Activated CD4-positive, alpha-beta T cell treated with anti-CD3 and anti-CD28 coated beads, Interleukin-10, Interleukin-2, amounts not matched to agents 100 ng/mL and 50 ng/mL, durations not matched to agents 16 hours and 8 hours (primary cell): ENCODE data around the gene TTLL11.
"Not testable (repeated sequence)": the region's sequence is repeated elsewhere in the genome, so short reads cannot be mapped to it uniquely, and the experiment has no call there.

Experiments
- DNase-seq: peaks from one replicate; pipeline ENCODE4 v3.0.0-alpha.2; 2020

TTLL11 gene

DNA sequence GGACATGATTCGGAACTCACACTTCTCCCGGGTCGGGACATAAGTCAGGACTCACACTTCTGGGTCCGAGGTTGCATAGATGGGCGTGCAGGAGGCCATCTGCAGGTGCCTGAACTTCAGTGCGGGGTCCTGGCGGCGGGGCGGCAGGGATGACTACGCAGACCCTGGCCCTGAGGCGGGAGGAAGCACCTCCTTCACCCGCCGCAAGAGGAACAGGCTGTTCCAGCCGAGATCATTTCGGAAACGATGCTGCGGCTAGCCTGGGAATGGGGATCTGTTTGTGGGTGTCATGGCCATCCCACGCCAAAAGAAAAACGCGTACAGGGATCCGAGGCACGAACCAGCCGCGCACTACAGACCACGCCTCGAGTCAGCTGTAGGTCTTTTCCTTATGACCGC lies 196.6 kb downstream of the TTLL11 start:
- no peak for DNase-seq

DNA sequence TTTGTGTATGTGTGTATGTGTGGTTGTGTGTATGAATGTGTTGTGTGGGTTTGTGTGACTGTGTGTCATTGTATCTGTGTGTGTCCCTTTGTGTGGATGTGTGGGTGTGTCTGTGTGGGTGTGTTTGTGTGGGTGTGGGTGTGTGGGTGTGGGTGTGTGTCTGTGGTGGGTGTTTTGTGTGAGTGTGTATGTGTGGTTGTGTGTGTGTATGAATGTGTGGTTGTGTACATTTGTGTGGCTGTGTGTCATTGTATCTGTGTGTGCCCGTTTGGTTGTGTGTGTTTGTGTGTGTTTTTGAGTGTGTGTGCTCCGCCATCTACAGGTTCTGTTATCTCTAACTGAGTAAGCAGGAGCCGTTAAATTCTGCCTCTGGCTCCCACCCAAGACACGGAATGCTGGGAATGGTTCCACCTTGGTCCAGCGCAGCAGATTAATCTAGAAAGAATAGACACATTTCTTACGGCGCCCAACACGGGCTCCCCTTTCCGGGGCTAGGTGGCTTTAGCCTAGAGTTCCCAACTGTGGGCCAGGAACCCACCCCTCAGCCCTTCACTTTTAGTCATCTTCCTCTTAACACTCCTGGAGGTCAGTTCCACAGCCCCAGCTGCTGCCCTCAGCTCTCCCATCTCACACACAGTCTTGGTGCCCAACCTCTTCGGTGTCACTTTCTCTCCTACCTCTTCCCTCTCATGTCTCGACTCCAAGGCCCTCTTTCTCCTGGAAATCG lies 197.1 kb downstream of the TTLL11 start:
- no peak for DNase-seq

DNA sequence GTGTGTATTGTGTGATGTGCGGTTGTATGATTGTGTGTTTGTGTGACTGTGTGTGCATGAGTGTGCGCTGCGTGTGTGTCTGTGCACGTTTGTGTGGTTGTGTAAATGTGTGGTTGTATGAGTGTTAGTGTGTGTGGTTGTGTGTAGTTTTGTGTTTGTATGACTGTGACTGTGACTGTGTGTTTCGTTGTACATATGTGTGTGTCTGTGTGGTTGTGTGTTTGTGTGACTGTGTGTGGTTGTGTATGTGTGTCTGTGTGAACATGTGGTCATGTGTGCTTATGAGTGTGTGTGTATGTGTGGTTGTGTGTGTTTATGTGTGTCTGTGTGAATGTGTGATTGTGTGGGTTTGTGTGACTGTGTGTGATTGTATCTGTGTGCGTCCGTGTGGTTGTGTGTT lies 197.8 kb downstream of the TTLL11 start:
- no peak for DNase-seq

DNA sequence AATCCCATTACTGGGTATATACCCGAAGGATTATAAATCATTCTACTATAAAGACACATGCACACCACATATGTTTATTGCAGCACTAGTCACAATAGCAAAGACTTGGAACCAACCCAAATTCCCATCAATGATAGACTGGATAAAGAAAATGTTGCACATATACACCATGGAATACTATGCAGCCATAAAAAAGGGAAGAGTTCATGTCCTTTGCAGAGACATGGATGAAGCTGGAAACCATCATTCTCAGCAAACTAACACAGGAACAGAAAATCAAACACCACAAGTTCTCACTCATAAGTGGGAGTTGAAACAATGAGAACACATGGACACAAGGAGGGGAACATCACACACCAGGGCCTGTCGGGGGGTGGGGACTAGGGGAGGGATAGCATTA lies 198.7 kb downstream of the TTLL11 start:
- not testable (repeated sequence) for DNase-seq

DNA sequence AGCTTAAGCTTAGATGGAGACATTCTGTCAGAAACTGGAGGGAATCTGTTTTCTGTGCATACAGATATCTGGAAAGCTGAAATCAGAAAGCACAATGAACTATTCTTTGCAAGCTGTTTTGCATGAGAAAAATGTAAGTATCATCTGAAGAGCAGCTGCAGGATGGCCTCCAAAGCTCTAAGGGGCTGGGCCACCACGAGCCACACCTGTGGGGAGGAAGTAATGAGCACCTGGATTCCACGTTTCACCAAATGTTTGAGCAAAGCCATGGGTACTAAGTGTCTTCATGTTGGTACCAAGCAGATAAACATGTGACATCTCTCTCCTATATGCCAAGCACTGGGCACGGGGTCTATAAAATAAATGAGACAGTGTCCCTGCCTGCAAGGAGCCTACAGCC lies 199.3 kb downstream of the TTLL11 start:
- DNase-seq, result no peak

DNA sequence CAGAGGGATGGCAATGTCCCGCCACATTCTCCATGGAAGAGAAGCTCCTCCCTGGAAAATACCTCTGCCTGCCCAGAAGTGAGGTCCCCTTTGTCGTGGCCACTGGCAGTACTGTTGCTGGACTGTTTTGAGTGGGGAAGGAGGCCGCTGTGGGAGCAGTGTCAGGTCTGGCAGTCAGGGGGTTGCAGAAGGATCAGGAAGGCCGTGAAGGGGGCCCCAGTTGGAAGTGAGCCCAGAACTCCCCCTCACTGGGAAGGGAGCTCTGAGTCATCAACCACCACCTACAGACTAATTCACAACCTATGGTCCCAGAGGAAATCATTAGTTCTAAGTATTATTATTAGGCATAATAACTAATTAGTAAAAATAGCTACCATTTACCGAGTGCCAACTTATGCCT lies 200.4 kb downstream of the TTLL11 start:
- DNase-seq, result no peak

DNA sequence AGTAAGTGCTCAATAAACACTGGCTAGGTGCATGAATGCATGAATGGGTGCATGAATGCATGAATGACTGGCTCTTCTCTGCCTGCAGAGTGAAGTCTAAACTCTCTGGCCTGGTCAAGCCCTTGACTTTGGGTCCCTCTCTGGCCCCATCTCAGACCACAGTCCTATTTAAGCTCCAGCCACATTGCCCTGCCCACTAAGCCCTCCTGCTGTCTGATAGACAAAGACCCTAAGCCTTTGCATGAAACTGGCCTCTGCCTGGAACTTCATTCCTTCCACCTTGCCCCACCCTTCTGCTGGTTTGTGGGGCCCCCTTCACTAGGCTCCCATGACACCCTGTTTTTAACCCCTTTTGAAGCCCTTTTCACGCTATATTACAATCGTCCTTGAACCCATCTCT lies 202.4 kb downstream of the TTLL11 start:
- no peak for DNase-seq

DNA sequence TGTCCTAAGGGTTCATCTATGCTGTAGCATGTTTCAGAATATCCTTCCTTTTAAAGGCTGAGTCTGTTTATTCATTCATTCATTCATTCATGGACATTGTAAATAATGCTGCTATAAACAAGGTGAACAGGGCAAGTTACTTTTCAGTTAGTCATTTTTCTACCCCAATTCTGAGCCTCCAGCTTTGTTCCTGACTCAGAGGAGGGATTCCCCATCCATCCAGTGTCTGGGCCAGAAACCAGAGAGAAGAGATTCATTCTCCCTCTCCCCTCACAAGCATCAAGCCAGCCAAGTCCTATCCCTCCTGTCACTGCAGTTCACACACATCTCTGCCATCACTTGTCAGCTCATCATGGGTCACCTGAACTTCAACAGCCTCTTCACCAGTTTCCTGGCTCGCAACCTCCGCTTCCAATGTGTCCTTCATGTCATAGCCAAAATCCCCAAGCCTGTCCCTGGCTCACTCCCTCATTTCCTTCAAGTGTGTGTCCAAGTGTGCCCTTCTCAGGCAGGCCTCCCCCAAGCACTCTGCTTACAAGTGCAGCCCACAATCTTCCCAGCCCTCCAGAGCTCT lies 203.0 kb downstream of the TTLL11 start:
- DNase-seq, result no peak

DNA sequence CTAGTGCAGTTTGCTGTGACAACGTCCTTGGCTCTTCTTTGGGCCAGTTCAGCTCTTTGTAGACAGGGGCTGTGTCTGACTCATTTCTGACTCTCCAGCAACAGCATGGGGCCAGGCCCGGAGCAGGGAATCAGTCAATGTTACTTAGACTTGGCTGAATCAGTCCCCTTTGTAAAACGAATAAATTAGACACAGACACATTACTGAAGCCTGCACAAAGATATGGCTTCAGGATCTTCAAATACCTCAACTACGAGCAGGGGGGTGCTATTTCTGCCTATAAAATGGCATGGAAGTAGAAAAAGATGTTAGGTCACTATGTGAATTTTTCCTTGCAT lies 204.7 kb downstream of the TTLL11 start:
- DNase-seq, result peak; percentile 52

DNA sequence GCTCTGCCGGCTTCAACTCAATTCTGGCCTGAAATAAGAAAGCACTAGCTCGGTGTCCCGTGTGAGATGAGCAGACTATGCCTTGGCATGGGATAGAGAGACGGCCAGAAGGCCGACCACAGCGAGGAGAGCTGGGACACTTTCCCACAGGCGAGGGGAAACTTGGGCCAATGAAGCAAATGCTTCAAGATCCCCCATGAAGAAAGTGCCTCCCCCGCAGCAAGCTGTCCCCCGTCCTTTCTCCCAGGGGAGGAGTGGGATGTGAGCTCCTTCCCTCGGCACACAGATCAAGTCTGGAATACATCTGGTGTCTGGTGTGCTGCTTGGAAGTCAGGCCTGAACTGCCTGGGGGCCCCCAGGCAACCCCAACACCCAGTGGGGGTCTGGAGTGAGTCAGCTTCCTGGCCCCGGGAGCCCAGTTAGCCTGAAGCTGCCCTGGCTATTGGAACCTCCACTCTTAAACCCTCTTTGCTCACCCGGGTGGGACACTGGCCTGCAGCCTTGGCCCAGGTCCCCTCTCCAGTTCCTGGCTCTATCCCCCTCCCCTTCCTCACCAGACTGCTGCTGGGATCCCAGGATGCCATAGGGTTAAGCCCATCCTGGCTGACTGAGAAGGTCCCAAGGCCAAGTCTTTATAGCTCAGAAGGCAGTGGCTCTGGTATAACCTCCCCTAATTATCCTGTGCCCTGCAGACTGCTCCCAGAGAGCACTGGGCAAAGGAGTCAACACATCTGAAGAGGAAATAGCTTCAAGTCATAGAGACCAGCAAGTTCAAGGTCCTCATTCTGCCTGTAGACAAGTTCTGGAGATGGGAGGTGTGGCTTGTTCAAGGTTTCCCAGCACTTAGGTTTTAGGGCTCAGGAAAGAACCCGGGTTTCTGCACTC lies 205.3 kb downstream of the TTLL11 start:
- no peak for DNase-seq

DNA sequence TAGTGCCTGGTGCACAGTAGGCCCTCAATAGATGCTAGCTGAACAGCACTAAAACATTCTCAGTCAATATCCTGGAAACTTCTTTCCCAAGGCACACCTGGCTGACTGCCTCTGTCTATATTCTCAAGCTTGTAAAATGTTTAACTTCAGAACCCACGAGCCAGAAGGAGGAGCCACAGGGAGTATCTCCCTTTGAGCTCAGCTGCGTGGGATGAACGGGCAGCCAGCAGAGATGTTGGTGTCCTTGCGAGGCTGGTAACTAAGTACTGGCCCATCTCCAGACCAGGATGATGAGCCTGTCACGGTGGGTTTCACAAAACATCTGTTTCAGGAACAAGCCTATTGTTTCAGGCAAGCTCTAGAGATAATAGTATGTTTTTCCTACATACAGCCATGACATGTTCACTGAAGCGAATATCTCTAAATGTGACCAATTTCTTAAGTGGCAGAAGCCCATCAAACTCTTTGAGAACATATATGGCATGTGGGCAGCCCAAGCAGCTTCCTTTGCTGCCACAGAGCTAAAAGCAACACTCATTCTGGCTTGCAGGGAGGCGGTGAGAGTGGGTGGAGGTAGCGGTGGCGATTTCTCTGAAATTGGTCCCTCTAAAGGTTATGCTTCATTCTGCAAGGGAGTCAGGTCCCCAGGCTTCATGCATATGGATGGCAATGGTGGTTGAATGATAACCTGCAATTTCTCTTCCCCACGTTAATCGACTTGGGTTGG lies 206.2 kb downstream of the TTLL11 start:
- peak; percentile 47 for DNase-seq

DNA sequence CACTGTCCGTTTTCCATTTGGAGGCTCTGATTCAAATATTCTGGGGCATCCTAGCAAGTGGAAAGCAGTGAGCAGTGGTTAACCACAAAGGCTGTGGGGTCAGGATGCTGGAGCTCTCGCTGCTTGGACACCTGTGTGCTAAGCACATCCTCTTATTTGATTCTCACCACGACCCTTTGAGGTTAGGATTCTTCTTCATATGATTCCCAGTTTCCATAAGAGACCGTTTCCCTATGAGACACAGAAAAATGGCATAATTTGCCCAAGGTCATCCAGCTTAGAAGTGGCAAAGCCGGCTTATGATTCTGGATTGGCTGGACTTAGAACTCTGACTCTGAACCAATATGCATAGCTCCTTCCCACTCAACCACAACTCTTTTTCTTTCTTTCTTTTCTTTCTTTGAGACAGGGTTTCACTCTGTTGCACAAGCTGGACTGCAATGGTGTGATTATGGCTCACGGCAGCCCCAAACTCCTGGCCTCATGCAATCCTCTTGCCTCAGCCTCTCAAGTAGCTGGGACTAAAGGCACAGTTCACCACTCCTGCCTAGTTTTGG lies 207.7 kb downstream of the TTLL11 start:
- DNase-seq, result no peak

DNA sequence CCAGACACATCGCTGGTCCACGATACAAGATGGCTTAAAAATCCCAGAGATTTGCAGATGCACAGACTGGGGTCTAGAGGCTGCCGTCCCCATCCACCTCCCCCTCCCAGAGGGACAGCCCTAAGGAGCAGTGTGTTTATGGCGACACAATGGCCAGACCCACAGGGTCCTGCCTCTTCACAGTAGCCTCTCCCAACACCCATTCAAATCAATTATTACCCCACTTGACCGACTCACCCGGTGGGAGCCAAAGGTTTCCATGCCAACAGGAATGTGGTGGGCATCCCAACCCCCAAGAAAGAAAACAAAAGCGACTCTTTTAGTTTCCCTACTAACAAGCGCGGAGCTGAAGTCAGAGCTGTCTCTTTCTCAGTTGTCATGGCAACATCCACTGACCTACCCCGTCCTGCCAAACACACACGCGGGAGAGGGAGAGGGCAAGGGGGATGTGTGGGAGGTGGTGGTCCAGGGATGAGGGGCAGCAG lies 209.0 kb downstream of the TTLL11 start:
- no peak for DNase-seq

DNA sequence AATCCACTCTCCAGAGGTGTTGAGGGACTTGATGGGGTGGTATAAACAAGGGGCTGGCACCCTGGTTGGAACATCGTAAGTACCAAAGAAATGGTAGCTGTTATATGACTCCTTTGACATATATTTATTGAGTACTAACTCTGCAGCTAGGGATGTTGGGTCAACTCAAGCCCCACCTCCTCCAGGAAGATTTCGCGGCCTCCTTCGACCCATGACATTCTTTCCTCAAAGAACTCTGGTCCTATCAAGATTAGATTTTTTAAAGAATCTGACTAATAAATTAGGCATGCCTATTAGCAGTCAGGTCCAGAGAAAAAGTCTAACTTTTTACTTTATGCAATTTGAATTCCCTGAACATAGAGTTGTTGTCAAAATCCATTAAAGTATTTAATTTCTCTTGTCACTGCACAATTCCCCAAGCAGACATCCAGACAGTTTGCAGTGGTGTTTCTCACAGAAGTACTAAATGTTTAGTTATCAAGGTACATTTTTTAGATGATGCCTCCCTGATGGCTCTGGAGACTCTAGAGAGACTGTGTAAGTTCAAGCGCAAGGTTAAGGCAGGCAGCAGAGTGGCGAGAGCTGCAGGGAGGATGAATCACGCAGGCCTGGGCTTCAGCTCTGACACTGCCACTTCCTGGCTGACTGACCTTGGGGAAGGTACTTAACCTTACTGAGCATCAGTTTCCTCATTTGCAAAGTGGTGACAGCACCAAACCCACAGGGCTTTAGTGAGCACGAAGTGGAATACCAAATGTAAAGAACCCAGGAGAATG lies 209.6 kb downstream of the TTLL11 start:
- DNase-seq, result peak; percentile 20

DNA sequence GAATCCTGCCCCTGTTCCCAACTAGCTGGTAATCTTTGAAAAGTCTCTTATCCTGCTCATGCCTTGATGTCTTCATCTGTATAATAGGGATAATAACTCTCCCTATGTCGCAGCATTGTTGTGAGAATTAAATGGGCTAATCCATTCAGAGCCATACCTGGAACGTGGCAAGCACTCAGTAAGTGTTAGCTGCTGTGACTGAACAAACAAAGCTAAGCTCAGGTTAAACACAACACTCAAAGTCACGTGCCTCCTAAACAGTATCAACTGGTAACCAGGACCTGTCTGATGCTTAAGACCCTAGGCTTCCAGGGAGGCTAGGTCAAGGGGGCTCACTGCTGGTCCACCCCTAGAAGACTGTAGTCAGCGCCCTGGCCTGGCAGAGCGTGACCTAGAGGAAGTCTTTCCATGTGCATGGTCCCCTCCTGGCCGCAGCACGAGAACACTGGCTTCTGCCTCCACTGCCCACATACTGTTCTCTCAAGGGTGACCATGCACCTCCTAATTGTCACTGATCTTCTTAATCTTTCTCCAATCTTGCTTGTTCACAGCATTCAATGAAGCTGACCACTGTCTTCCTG lies 211.1 kb downstream of the TTLL11 start:
- no peak for DNase-seq

DNA sequence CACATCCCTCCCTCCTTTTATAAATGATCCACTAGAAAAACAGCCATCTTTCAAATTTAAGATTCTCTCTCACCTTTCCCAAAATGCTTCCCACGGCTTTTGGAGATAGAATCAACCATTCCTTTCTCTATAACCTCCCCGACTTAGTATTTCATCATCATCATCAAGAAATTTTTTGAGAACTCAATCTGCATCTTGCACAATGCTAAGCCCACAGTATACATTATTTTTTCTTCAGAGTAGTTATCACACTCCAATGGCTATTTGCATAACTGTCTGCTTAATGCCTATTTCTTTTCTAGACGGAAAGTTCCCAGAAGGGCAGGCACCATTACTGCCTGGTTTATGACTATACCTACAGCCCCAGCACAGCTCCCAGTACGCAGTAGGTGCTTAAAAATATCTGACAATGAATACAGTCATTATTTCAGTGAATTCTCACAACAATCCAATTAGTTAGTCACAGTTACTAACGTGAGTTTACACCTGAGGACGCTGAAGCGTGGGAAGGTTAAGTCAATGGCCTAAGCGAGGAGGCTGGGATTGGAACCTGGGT lies 212.7 kb downstream of the TTLL11 start:
- no peak for DNase-seq

DNA sequence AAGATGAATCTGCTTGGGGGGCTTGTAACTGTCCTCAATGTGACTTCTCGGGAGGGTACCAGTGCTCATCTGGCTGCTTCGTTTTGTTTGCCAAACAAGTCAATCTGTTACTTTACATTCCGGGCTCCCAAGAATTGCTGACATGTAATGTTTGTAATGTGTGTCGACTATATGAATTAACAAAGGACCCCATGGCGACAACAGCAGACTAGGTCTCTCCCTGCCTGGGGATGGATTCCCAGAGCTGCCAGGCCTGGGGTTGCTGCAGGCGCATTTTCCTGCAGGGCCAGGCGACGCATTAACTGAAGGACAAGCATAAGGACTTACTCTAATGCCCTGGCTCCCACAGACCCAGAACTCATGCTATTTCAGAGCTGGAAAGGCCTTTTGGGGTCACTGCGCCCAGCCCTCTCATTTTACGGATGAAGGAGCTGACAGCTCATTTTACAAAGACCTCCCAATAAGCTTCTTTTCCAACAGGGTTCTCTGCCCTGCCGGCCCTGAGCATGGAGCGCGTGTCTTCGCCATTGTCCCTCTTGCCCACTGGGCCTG lies 214.8 kb downstream of the TTLL11 start:
- no peak for DNase-seq

DNA sequence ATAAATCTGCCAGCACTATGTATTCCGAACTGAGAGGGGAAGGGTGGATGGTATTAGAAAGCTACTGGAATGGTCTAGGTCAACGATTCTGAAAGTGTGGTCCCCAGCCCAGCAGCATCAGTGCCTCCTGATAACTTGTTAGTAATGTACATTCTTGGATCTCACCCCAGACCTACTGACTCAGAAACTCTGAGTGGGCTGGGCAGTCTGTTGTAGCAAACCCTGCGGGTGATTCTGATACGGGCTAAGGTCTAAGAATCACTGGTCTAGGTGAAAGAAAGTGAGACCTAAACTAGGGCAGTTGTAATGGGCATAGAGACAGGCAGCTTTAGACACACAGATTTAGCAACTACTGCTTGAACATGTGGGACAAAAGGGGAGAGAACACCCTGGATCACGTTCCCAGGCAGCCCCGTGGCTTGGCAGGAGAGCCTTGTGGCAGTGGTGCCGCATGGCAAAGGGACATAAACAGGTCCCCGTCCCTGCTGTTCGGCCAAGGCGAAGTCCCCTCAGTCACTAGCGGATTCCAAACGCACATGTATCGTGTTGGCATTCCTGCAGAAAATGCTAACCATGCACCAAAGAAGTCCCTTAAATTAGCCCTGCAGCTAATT lies 216.3 kb downstream of the TTLL11 start:
- DNase-seq, result no peak

DNA sequence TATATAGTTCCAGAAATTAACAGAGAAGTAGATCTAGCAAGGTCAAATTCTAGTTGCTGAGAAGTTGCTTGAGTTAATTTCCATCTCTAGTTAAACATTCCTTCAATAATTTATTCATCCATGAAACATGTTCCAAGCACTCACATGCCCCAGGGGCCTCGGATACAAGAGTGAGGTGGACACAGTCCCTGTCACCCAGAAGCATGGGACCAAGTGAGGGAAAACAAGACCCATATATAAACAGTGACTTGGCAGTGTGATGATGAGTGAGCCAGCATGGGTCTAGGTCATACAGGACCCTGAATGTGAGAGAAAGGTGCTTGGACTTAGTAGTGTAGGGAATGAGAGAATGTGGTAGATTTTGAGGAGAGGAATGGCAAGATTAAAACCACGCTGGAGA lies 216.9 kb downstream of the TTLL11 start:
- DNase-seq, result no peak

DNA sequence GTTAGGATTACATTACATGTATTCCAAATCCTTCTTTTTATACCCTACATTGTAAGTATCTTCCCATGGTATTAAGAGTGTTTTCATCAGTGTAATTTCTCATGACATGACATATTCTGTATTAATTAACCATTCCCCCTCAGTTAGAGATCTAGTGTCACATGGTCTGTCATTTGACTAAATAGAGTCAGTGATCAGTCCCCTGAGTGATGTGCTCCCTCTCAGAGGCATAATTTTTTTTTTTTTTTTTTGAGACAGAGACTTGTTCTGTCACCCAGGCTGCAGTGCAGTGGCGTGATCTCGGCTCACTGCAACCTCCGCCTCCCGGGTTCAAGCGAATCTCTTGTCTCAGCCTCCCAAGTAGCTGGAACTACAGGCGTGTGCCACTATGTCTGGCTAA lies 218.6 kb downstream of the TTLL11 start:
- no peak for DNase-seq
